ENCODE data around the gene DOK7. TPM values are rescaled to one million over a fixed set of nuclear protein-coding genes. Genes with fewer than 3 reads are reported as not detected.

The DOK7 gene
- polyA plus RNA-seq, 3 donors: not detected

- Histone ChIP-seq H3K4me3 (replicated peaks in 1 of 3; ENCODE audit: low read depth in 2 of 3, low read length in 3 of 3) (no peak overlapping the region), H2AFZ (ENCODE audit: insufficient read depth, low read depth, low read length, poor library complexity, severe bottlenecking) (no peak overlapping the region), H3K27ac (ENCODE audit: low read depth in 1 of 2, low read length in 2 of 2) (no peak overlapping the region), H3K4me1 (ENCODE audit: control insufficient read depth in 1 of 2, insufficient read depth in 2 of 2, low read length in 2 of 2) (peaks cover 5 to 6% of the 10 kb centered on the region in 2 donors), H3K79me2 (ENCODE audit: insufficient read depth, low read length) (no peaks in the 10 kb centered on the region), H3K27me3 (ENCODE audit: control insufficient read depth in 2 of 2, insufficient read depth in 2 of 2, low read length in 2 of 2) (no peaks in the 10 kb centered on the region), H3K9ac (ENCODE audit: insufficient read depth, low read length, poor library complexity, severe bottlenecking) (no peak overlapping the region), H3K36me3 (replicated peaks in 1 of 2; ENCODE audit: control insufficient read depth in 1 of 2, insufficient read depth in 2 of 2, low read length in 2 of 2) (no peaks in the 10 kb centered on the region), H4K20me1 (ENCODE audit: insufficient read depth, low read length) (no peaks in the 10 kb centered on the region), H3K9me3 (replicated peaks in 1 of 2; ENCODE audit: control insufficient read depth in 1 of 2, insufficient read depth in 1 of 2, low read length in 2 of 2) (no peaks in the 10 kb centered on the region), H3K4me2 (replicated peaks; ENCODE audit: extremely low read depth, low read length, poor library complexity, severe bottlenecking) (no peak overlapping the region)
- H3K4me1 Mint-ChIP-seq: no peaks in the 10 kb centered on the region
- no peak overlapping the region for H3K4me3 Mint-ChIP-seq
- H3K27ac Mint-ChIP-seq: no peak overlapping the region
- no peak for DNase-seq
- intact Hi-C loops (cut with micrococcal nuclease): loop anchor here in 1 of 2 donors (10.0 kb wide), 1 partner anchor 252 kb away; no protein-coding TSS in a partner anchor
- TF ChIP-seq CTCF (IDR thresholded peaks at IDR 0.05): no peak
- H3K9me3 Mint-ChIP-seq: peaks cover 0 to 3% (median 0%) of the 10 kb centered on the region in 7 donors
- WGBS (ENCODE audit: insufficient coverage): 96% methylated on average over 21 of the region's 22 CpGs
- no peaks in the 10 kb centered on the region for H3K36me3 Mint-ChIP-seq
- H3K27me3 Mint-ChIP-seq (ENCODE audit: low read depth in 3 of 3): peaks cover 3 to 6% (median 3%) of the 10 kb centered on the region in 3 donors
Observed at GRCh38 chr4:3446631-3447320, 16.3 kb upstream of the DOK7 start.

GRCh38 chr4:3447431-3448395 is 15.4 kb upstream of the DOK7 start:
- intact Hi-C loops (cut with micrococcal nuclease): loop anchor here in 1 of 2 donors (10.0 kb wide), 1 partner anchor 253 kb away; no protein-coding TSS in a partner anchor
- WGBS (ENCODE audit: insufficient coverage): 93% methylated on average over 51 of the region's 53 CpGs

More at GRCh38 chr4:3447431-3448395, 15.4 kb upstream of the DOK7 start:
- Mint-ChIP-seq H3K4me3 (no peak overlapping the region), H3K27me3 (ENCODE audit: low read depth in 3 of 3) (peaks cover 3 to 6% (median 3%) of the 10 kb centered on the region in 3 donors), H3K27ac (no peak overlapping the region), H3K9me3 (no peaks in the 10 kb centered on the region), H3K36me3 (no peaks in the 10 kb centered on the region), H3K4me1 (no peaks in the 10 kb centered on the region)
- no peak overlapping the region for H3K27ac ChIP-seq (ENCODE audit: low read depth in 1 of 2, low read length in 2 of 2)
- no peaks in the 10 kb centered on the region for H3K27me3 ChIP-seq (ENCODE audit: control insufficient read depth in 2 of 2, insufficient read depth in 2 of 2, low read length in 2 of 2)
- H3K4me1 ChIP-seq (ENCODE audit: control insufficient read depth in 1 of 2, insufficient read depth in 2 of 2, low read length in 2 of 2): peaks cover 5 to 6% of the 10 kb centered on the region in 2 donors
- H4K20me1 ChIP-seq (ENCODE audit: insufficient read depth, low read length): no peaks in the 10 kb centered on the region
- H3K9me3 ChIP-seq (replicated peaks in 1 of 2; ENCODE audit: control insufficient read depth in 1 of 2, insufficient read depth in 1 of 2, low read length in 2 of 2): no peaks in the 10 kb centered on the region
- no peak for DNase-seq
- no peak overlapping the region for H3K9ac ChIP-seq (ENCODE audit: insufficient read depth, low read length, poor library complexity, severe bottlenecking)
- TF ChIP-seq CTCF (IDR thresholded peaks at IDR 0.05): no peak
- no peaks in the 10 kb centered on the region for H3K79me2 ChIP-seq (ENCODE audit: insufficient read depth, low read length)
- H2AFZ ChIP-seq (ENCODE audit: insufficient read depth, low read depth, low read length, poor library complexity, severe bottlenecking): no peak overlapping the region
- no peaks in the 10 kb centered on the region for H3K36me3 ChIP-seq (replicated peaks in 1 of 2; ENCODE audit: control insufficient read depth in 1 of 2, insufficient read depth in 2 of 2, low read length in 2 of 2)
- no peak overlapping the region for H3K4me3 ChIP-seq (replicated peaks in 1 of 3; ENCODE audit: low read depth in 2 of 3, low read length in 3 of 3)
- no peak overlapping the region for H3K4me2 ChIP-seq (replicated peaks; ENCODE audit: extremely low read depth, low read length, poor library complexity, severe bottlenecking)

Data from CD14-positive monocyte (primary cell).